Glomerular endothelial cell (primary cell): ENCODE measurements around the gene TMEM220. TPM values are rescaled to one million over a fixed set of nuclear protein-coding genes. Genes with fewer than 3 reads are reported as not detected.
"Not testable (repeated sequence)": the region's sequence is repeated elsewhere in the genome, so short reads cannot be mapped to it uniquely, and the experiment has no call there.

Source experiments
- DNase-seq: peaks from one replicate; pipeline ENCODE4 v3.0.0-alpha.2; 2011; ENCODE audit warnings: low read depth, low spot score; ENCODE audit errors: extremely low read depth
- total RNA-seq: library from RNA; depleted of rRNA; stranded (reverse); fragments of >200 nt; gene quantifications from 2 replicates; pipeline ENCODE4 v1.2.3, GENCODE V29; 2015

TMEM220 gene
- total RNA-seq, 1 donor from 2014 or later, result 1.6 TPM

- no peak for DNase-seq
Observed at GRCh38 chr17:10731408-10731879, 1.6 kb upstream of the TMEM220 start.

GRCh38 chr17:10730247-10730646, 424 bp upstream of the TMEM220 start:
- not testable (repeated sequence) for DNase-seq

- DNase-seq, result no peak
Observed at GRCh38 chr17:10728331-10728892, 1.4 kb downstream of the TMEM220 start.

- DNase-seq, result no peak
Observed at GRCh38 chr17:10727192-10727591, 2.6 kb downstream of the TMEM220 start.

- no peak for DNase-seq
Observed at GRCh38 chr17:10726196-10726595, 3.6 kb downstream of the TMEM220 start.

GRCh38 chr17:10725262-10725661, 4.6 kb downstream of the TMEM220 start:
- DNase-seq, result no peak

GRCh38 chr17:10724546-10725195, 5.2 kb downstream of the TMEM220 start:
- DNase-seq, result no peak

GRCh38 chr17:10718547-10718946, 11.3 kb downstream of the TMEM220 start:
- DNase-seq, result no peak

GRCh38 chr17:10716218-10716617, 13.6 kb downstream of the TMEM220 start:
- DNase-seq, result no peak

- DNase-seq, result no peak
Observed at GRCh38 chr17:10713318-10713717, 16.5 kb downstream of the TMEM220 start.

- no peak for DNase-seq
Observed at GRCh38 chr17:10705727-10706126, 24.1 kb downstream of the TMEM220 start.

GRCh38 chr17:10702574-10702973, 27.2 kb downstream of the TMEM220 start:
- no peak for DNase-seq

GRCh38 chr17:10699856-10700255, 30.0 kb downstream of the TMEM220 start:
- DNase-seq, result no peak

- no peak for DNase-seq
Observed at GRCh38 chr17:10698096-10698818, 31.6 kb downstream of the TMEM220 start.

- DNase-seq, result peak; percentile 45
Observed at GRCh38 chr17:10697092-10698081, 32.4 kb downstream of the TMEM220 start, which contains the start of the genes ADPRM and SCO1. Gene ADPRM, plus strand, starts transcription at chr17:10697594. Its CDS starts 7,333 bp downstream, at chr17:10704927. Gene SCO1, minus strand, starts transcription at chr17:10697533. Its CDS starts 26 bp downstream, at chr17:10697507.

GRCh38 chr17:10695875-10696407, 33.9 kb downstream of the TMEM220 start:
- DNase-seq, result not testable (repeated sequence)

GRCh38 chr17:10687499-10687898, 42.3 kb downstream of the TMEM220 start:
- no peak for DNase-seq

GRCh38 chr17:10683853-10684252, 46.0 kb downstream of the TMEM220 start:
- peak; percentile 36 for DNase-seq

- no peak for DNase-seq
Observed at GRCh38 chr17:10681866-10682446, 47.9 kb downstream of the TMEM220 start.

- no peak for DNase-seq
Observed at GRCh38 chr17:10674704-10675103, 55.1 kb downstream of the TMEM220 start.
